ENCODE measurements around the gene POLR2L.
A peak's percentile ranks its signal among the peaks of the same experiment; 100 is the strongest.

Gene POLR2L

GRCh38 chr11:842370-843002 lies at the start of gene POLR2L, which contains the start of gene TSPAN4:
Gene POLR2L (minus strand): TSS chr11:842529. CDS start chr11:842508, 21 bp downstream.
Gene TSPAN4 (plus strand): TSS chr11:842852. CDS start chr11:850305, 7,453 bp downstream.
- peak within 1 kb of the TSS; percentile 92 to 96 for H3K27ac ChIP-seq
- peak; percentile 94 for DNase-seq (ENCODE audit: low spot score)
- peak within 1 kb of the TSS; percentile 92 for H3K4me3 ChIP-seq
- TF ChIP-seq, protein P1, sequence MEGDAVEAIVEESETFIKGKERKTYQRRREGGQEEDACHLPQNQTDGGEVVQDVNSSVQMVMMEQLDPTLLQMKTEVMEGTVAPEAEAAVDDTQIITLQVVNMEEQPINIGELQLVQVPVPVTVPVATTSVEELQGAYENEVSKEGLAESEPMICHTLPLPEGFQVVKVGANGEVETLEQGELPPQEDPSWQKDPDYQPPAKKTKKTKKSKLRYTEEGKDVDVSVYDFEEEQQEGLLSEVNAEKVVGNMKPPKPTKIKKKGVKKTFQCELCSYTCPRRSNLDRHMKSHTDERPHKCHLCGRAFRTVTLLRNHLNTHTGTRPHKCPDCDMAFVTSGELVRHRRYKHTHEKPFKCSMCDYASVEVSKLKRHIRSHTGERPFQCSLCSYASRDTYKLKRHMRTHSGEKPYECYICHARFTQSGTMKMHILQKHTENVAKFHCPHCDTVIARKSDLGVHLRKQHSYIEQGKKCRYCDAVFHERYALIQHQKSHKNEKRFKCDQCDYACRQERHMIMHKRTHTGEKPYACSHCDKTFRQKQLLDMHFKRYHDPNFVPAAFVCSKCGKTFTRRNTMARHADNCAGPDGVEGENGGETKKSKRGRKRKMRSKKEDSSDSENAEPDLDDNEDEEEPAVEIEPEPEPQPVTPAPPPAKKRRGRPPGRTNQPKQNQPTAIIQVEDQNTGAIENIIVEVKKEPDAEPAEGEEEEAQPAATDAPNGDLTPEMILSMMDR (IDR thresholded peaks at IDR 0.05), result no peak

GRCh38 chr11:890794-891540 lies 48.6 kb upstream of the POLR2L start:
- Histone ChIP-seq H3K4me3 (no peak overlapping the region), H3K27ac (no peak overlapping the region)
- TF ChIP-seq, protein P1 (IDR thresholded peaks at IDR 0.05), result no peak
- no peak for DNase-seq (ENCODE audit: low spot score)

GRCh38 chr11:889687-890475 lies 47.6 kb upstream of the POLR2L start:
- Histone ChIP-seq H3K4me3 (no peak overlapping the region), H3K27ac (no peak overlapping the region)
- TF ChIP-seq, protein P1 (IDR thresholded peaks at IDR 0.05), result no peak
- no peak for DNase-seq (ENCODE audit: low spot score)

- TF ChIP-seq, protein P1 (IDR thresholded peaks at IDR 0.05), result no peak
- Histone ChIP-seq H3K27ac (no peak overlapping the region), H3K4me3 (no peak overlapping the region)
- no peak for DNase-seq (ENCODE audit: low spot score)
Measured at GRCh38 chr11:889257-889656, 46.9 kb upstream of the POLR2L start.

GRCh38 chr11:888310-889212 lies 46.2 kb upstream of the POLR2L start:
- DNase-seq (ENCODE audit: low spot score), result no peak

DNA sequence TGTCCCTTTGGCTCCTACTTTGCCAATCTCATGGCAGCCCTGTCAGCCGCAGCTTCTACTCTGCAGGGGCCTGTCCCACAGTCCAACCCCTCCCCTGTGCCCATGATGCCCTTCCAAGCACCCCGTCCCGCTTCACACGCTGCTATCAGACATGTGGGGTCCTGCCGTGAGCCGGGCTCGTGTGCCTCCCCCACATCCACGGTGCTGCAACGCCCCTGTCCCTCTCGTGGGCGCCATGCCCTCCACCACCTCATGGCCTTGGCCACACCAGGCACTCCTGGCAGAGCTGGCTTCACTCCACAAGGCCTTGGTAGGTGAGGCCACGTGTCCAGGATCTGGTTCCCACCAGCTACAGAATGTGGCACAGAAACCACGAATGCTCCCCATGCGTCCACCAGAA lies 45.3 kb upstream of the POLR2L start:
- TF ChIP-seq, protein P1 (IDR thresholded peaks at IDR 0.05), result no peak
- DNase-seq (ENCODE audit: low spot score), result no peak
- H3K4me3 ChIP-seq, result no peak overlapping the region
- no peak overlapping the region for H3K27ac ChIP-seq

More at GRCh38 chr11:888310-889212, 46.2 kb upstream of the POLR2L start:
- Histone ChIP-seq H3K4me3 (no peak overlapping the region), H3K27ac (no peak overlapping the region)
- TF ChIP-seq, protein P1 (IDR thresholded peaks at IDR 0.05), result no peak
